DOHH2 (cell line): Measurements from ENCODE around the gene NOTCH1.

Experiments used
- H3F3A ChIP-seq: fragments of 200-600 bp; sonication (generic), shearing (Covaris generic); 2 replicates; pipeline ENCODE4 v1.6.0; 2016; ENCODE audit warnings: antibody characterized with exemption, mild to moderate bottlenecking; ENCODE audit not compliant: control insufficient read depth, insufficient read depth
- H3K27ac ChIP-seq: fragments of 200-600 bp; sonication (generic); 2 replicates; pipeline ENCODE4 v1.5.1; 2014; ENCODE audit warnings: low read depth, mild to moderate bottlenecking, low read length, moderate library complexity
- H3K27me3 ChIP-seq: fragments of 200-600 bp; sonication (generic); 2 replicates; pipeline ENCODE4 v1.6.1; 2014; ENCODE audit warnings: mild to moderate bottlenecking, low read length, mixed read lengths; ENCODE audit not compliant: control insufficient read depth
- H3K36me3 ChIP-seq: fragments of 200-600 bp; sonication (generic); 2 replicates; pipeline ENCODE4 v1.6.1; 2014; ENCODE audit warnings: mild to moderate bottlenecking, low read length, moderate library complexity, mixed read lengths; ENCODE audit not compliant: control insufficient read depth
- H3K4me1 ChIP-seq: fragments of 200-600 bp; sonication (generic); 2 replicates; pipeline ENCODE4 v1.6.1; 2014; ENCODE audit warnings: mild to moderate bottlenecking, low read length, mixed read lengths; ENCODE audit not compliant: control insufficient read depth
- H3K4me2 ChIP-seq: fragments of 200-600 bp; sonication (generic); 2 replicates; pipeline ENCODE4 v1.6.0; 2014; ENCODE audit warnings: mild to moderate bottlenecking, low read length, moderate library complexity
- H3K4me3 ChIP-seq: fragments of 200-600 bp; sonication (generic); 2 replicates; pipeline ENCODE4 v1.5.1; 2014; ENCODE audit warnings: mild to moderate bottlenecking, low read length, mixed read lengths
- H3K79me2 ChIP-seq: fragments of 200-600 bp; sonication (generic); 2 replicates; pipeline ENCODE4 v1.6.1; 2014; ENCODE audit warnings: mild to moderate bottlenecking, low read length, mixed read lengths; ENCODE audit not compliant: control insufficient read depth
- H3K9me2 ChIP-seq: fragments of 200-600 bp; sonication (generic); replicated peaks from 2 replicates; pipeline ENCODE4 v1.6.1; 2014; ENCODE audit warnings: mild to moderate bottlenecking, low read length, mixed read lengths; ENCODE audit not compliant: control insufficient read depth
- H3K9me3 ChIP-seq: fragments of 200-600 bp; sonication (generic); 2 replicates; pipeline ENCODE4 v1.6.1; 2014; ENCODE audit warnings: antibody characterized with exemption, low read length, mixed read lengths; ENCODE audit not compliant: control insufficient read depth, insufficient read depth
- H4K20me1 ChIP-seq: fragments of 200-600 bp; sonication (generic); 2 replicates; pipeline ENCODE4 v1.6.0; 2014; ENCODE audit warnings: low read depth, mild to moderate bottlenecking, antibody characterized with exemption, low read length, moderate library complexity; ENCODE audit not compliant: control insufficient read depth, insufficient read depth
- CTCF ChIP-seq: fragments of 200-600 bp; sonication (generic); IDR thresholded peaks from one replicate; pipeline ENCODE4 v1.5.1; 2014; ENCODE audit warnings: antibody characterized with exemption, mild to moderate bottlenecking, low read depth, low read length; ENCODE audit not compliant: poor library complexity, severe bottlenecking
- EZH2phosphoT487 ChIP-seq: fragments of 200-600 bp; sonication (generic); IDR thresholded peaks from 2 replicates; pipeline ENCODE4 v1.6.1; 2017; ENCODE audit warnings: borderline replicate concordance, mild to moderate bottlenecking, antibody characterized with exemption, low read length, moderate library complexity, mixed read lengths

Gene NOTCH1

DNA sequence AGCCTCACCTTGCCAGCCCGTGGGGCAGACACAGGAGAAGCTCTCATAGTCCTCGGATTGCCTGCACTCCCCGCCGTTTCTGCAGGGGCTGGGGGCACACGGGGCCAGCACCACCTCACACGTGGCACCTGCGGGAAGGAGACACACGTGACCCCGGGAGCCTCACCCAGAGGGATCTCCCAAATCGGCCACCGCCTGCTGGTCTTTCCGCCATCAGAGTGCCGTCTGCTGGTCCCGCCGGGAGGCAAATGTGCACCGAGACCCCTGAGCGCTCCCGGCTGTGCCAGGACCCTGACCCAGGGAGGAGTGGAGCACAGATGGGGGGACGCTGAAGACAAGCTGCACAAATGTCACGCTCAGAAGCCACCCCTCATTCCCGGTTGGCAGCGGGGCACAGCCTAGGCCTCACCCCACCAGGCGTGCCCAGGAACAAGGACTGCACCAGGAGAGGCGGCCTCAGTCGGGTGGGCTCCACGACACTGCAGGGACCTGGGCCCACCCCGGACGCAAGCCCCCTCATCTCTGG lies 34.6 kb downstream of the NOTCH1 start:
- Histone ChIP-seq H3K9me3 (no peaks in the 10 kb centered on the region), H3F3A (no peaks in the 10 kb centered on the region), H3K9me2 (no peaks in the 10 kb centered on the region), H3K27me3 (no peaks in the 10 kb centered on the region), H4K20me1 (no peaks in the 10 kb centered on the region), H3K4me1 (no peaks in the 10 kb centered on the region), H3K4me2 (no peak overlapping the region), H3K27ac (no peak overlapping the region), H3K4me3 (no peak overlapping the region), H3K36me3 (peaks cover 41% of the 10 kb centered on the region), H3K79me2 (no peaks in the 10 kb centered on the region)
- no peak for TF ChIP-seq CTCF
- TF ChIP-seq EZH2phosphoT487 = no peak

DNA sequence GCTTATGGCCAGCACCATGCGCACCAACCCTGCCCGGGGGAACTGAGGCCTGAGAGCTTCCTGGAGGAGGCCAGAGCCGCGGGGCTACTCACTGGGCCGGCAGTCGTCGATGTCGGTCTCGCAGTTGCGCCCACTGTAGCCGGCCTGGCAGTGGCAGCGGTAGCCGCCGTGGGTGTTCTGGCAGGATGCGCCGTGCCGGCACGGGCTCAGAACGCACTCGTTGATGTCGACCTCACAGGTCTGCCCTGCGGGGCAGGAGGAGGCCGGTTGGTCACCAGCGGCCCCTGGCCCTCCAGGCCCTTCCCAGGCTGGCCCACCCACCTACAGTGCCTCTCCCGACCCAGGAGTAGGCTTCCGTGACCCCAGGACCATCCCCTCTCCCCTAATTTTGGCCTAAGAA lies 35.3 kb downstream of the NOTCH1 start:
- Histone ChIP-seq H3F3A (no peaks in the 10 kb centered on the region), H3K36me3 (peaks cover 42% of the 10 kb centered on the region), H3K9me2 (no peaks in the 10 kb centered on the region), H3K27ac (no peak overlapping the region), H3K27me3 (no peaks in the 10 kb centered on the region), H3K4me1 (no peaks in the 10 kb centered on the region), H3K4me3 (no peak overlapping the region), H3K79me2 (no peaks in the 10 kb centered on the region), H3K4me2 (no peak overlapping the region), H3K9me3 (no peaks in the 10 kb centered on the region), H4K20me1 (no peaks in the 10 kb centered on the region)
- no peak for TF ChIP-seq EZH2phosphoT487
- TF ChIP-seq CTCF = no peak

DNA sequence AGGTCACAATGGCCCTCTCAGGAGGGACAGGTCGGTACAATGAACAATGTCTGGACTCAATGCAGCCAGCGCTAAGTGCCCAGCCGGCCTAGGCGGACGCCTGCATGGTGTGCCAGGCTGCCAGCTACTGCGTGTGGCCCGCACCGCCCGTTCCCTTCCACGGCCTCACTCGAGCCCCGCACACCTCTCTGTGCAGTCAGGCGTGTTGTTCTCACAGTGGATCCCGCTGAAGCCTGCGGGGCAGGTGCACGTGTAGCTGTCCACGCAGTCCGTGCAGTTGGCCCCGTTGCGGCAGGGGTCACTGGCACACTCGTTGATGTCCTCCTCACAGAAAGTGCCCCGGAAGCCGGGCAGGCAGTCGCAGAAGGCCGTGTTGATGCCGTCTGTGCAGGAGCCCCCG lies 36.3 kb downstream of the NOTCH1 start:
- TF ChIP-seq CTCF = no peak
- TF ChIP-seq EZH2phosphoT487 = no peak
- Histone ChIP-seq H3K79me2 (no peaks in the 10 kb centered on the region), H3K4me1 (no peaks in the 10 kb centered on the region), H3K27ac (no peak overlapping the region), H3K4me2 (no peak overlapping the region), H3K4me3 (no peak overlapping the region), H4K20me1 (no peaks in the 10 kb centered on the region), H3K27me3 (no peaks in the 10 kb centered on the region), H3K9me2 (no peaks in the 10 kb centered on the region), H3F3A (no peaks in the 10 kb centered on the region), H3K36me3 (peaks cover 46% of the 10 kb centered on the region), H3K9me3 (no peaks in the 10 kb centered on the region)
